Skeletal muscle cell (primary cell): ENCODE results near the gene PCDH15.
"Not testable (repeated sequence)": the region's sequence is repeated elsewhere in the genome, so short reads cannot be mapped to it uniquely, and the experiment has no call there.

ENCODE experiments used
- DNase-seq: peaks from one replicate; pipeline ENCODE4 v3.0.0-alpha.2; 2010; ENCODE audit warnings: low read depth
- H3K4me3 ChIP-seq: 2 replicates; pipeline ENCODE4 v1.5.1; 2011; ENCODE audit warnings: low read depth, mild to moderate bottlenecking, control low read depth, low read length, moderate library complexity

Gene PCDH15

DNA sequence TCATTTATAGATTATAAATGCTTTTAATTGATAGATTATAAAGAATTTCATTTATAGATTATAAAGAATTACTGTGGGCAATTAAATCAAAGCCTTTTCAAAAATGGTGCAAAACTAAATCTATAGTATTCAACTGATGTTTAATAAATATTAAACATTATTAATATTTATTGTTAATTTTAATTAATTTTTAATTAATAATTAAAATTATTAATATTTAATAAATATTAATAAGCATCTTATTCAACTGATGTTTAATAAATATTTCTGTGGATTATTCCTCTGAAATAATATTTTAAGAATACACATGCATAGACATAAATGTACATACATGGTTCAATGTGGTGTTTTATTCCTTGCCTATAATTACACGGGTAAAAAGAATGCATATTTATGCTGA lies 346.8 kb downstream of the PCDH15 start:
- H3K4me3 ChIP-seq: no peak overlapping the region
- no peak for DNase-seq

DNA sequence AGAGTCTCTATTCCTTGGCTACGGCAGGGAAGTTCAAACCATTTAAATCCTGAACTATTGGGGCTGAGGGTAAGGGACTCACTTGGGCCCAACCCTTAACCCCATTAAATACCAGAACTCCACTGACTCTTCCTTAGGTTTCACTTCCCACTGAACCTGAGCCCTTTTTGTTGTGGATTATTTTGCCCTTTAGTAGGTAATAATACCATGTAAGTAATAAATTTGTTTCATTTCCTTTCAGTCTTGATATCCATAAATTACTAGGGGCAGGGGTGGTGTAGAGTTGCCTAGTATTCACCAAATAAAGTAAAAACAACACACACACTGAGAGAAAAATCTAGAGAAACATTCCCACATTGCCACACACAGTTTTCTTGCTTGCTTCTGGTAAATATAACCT lies 352.0 kb downstream of the PCDH15 start:
- no peak overlapping the region for H3K4me3 ChIP-seq
- no peak for DNase-seq

DNA sequence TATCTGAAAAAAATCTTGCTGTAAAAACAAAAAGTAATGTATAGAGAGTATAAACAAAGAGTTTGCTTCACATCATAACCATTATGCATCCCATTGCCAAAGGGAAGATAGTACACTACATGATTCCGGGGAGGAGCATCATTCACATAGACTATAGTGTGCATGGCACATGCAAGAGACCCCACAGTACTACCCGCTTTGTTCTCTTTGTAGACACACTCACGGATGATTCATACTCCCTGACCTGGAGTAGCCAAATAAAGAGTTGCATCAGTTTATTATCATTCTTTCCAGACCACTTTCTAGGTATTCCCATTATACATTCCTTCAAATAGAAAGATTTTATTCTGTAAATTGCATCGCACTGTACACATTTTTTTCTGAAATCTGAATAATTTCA lies 356.9 kb downstream of the PCDH15 start:
- no peak for DNase-seq
- no peak overlapping the region for H3K4me3 ChIP-seq

DNA sequence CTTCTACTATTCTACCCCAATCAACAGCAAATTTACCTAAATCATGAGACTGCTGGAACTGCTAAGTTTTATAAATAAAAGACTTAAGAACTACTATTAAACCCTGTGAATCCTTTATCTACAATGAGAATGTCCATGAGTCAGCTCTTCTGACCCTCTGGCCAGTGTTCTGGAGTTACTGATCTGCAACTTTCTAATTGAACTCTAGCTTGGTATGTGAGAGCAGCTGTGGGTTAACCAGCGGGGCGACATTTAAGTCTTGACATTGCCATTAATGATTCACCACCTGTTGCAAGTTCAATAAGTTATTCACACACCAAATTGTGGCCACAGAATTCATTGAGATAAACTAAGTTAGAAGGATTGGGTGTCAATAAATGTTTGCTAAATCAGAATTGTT lies 359.8 kb downstream of the PCDH15 start:
- no peak for DNase-seq
- no peak overlapping the region for H3K4me3 ChIP-seq

DNA sequence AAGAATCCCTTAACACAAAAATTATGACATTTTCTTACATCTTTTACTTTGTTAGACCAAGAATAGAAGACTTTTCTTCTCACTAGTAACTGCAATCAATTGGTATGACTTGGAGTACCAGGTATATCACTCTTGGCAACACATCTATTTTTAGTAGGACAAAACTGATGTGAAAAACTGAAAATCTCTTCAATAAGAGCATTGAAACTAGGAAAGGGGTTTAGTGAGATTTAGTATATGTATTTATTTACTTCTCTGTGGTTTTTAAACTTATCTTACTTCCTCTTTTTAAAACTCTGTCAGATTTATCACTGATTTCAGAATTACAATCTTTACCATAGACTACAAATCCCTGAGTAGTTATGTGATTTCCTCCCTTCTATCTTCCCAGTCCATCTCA lies 366.2 kb downstream of the PCDH15 start:
- no peak overlapping the region for H3K4me3 ChIP-seq
- no peak for DNase-seq

DNA sequence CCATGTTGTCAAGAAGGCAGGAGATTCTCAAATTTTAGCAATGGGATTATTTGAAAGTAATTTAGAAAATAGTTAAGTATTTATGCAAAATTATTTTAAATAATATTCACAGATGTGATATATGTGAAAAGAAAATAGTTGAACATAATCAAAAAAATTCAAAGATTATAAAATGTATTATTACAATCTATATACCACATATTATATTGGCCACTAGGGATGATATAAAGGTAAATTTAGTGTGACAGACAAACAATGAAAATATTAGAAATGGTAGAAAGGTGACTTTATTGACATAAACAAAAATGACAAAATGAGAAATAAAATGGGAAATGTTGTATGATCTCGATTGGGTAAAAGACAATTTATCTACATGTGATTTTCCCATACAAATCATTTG lies 385.5 kb downstream of the PCDH15 start:
- DNase-seq: no peak
- H3K4me3 ChIP-seq: no peak overlapping the region

DNA sequence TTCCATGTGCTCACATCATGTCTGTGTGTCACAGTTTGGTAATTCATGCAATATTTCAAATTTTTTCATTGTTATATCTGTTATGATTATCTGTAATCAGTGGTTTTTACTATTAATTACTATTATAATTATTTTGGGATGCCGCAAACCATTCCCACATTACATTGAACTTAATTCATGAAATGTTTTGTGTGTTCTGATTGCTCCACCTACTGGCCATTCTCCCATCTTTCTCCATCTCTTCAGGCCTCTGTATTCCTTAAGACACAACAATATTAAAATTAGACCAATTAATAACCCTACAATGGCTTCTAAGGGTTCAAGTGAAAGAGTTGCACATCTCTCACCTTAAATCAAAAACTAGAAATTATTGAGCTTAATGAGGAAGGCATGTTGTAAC lies 398.5 kb downstream of the PCDH15 start:
- DNase-seq: no peak
- no peak overlapping the region for H3K4me3 ChIP-seq

DNA sequence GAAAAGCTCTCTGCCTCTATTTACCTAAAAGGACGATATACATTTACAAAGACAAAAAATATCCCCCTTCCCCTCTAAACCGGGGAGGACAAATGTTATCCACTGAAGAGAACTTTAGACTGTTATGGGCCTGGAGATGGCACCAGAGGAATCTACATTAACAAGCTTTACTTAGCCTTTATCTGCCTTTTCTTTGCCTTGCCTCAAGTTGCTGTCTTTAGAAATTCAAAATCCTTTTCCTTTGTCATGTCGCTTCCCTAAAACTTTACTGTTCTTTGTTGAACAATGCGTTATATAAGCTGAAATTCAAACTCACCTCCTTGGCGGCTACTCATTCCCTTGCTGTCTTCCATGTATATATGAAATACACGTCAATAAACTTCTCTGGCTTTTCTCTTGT lies 405.0 kb downstream of the PCDH15 start:
- no peak overlapping the region for H3K4me3 ChIP-seq
- DNase-seq: no peak

DNA sequence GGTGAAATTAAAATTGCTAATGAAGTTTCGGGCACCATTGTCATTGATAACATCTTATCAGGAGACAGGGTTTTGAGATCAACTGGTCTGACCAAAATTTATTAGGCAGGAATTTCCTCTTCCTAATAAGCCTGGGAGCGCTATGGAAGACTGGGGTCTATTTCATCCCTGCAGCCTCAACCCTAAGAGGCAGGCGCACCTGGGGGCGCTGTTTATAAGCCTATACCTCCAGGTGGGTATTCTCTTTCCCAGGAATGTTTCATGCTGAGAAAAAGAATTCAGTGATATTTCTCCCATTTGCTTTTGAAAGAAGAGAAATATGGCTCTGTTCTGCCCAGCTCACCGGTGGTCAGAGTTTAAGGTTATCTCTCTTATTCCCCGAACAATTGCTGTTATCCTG lies 406.4 kb downstream of the PCDH15 start:
- not testable (repeated sequence) for DNase-seq, H3K4me3 ChIP-seq

DNA sequence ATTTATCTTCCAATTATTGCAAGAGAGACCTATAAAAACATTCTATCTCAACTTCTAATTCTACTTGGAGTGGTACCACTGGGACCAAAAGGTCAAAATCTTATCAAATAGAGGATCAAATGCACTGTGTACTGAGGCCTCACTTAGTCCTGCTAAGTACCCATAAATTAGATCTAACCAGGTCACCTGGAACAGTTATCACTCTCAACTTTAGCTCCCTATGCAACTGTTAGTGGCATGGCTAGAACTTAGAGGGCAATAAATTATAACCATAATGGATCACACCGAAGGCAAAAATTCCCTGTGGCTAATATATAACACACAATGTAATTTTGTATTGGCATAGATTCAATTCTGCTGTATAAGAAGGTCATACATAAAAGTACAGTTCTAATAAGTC lies 428.9 kb downstream of the PCDH15 start:
- DNase-seq: no peak
- no peak overlapping the region for H3K4me3 ChIP-seq

DNA sequence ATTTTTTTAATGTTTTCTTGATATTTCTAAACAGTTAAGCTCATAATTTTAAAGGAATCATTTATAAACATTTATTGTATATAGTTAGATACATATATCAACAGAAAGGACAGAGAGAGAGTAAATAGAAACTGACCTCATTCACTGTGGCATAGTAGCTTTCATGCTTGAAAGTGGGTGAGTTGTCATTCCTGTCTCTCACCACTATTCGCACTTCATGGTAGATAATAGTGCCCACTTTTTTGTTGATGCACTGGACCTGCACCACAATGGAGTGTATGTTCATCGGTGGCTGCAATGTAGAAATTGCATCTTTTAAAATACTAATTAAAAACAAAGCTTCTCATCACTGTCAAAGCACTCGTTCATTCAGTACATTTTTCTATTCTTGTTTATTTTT lies 432.0 kb downstream of the PCDH15 start:
- H3K4me3 ChIP-seq: no peak overlapping the region
- DNase-seq: no peak

DNA sequence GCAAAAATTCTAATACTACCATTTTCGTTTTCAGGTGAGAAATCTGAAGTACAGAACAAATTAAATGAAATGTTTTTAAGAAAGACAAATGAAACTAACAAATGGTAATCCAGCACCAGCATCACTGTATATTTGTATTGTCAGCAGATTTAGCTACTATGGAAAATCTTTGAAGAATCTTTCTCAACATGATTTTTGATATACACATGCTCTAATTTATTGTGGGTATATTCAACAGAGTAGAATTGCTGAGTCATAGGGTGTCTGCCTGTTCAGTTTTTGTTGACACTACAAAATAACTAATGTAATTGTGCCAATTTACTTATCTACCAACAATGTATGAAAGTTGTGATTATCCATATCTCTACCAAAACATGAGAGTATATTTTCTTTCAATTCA lies 437.6 kb downstream of the PCDH15 start:
- H3K4me3 ChIP-seq: no peak overlapping the region
- no peak for DNase-seq

DNA sequence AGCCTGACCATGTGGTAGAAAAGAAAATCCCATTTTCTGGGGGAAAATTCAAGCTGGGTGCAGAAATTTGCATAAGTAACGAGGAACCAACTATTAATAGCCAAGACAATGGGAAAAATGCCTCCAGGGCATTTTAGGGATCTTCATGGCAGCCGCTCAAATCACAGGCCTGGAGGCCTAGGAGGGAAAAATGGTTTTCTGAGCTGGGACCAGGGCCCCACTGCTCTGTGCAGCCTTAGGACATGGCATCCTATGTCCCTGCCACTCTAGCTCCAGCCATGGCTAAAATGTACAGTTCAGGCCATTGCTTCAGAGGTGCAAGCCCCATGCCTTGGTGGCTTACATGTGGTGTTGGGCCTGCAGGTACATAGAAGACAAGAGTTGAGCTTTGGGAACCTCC lies 459.0 kb downstream of the PCDH15 start:
- DNase-seq: no peak
- no peak overlapping the region for H3K4me3 ChIP-seq

DNA sequence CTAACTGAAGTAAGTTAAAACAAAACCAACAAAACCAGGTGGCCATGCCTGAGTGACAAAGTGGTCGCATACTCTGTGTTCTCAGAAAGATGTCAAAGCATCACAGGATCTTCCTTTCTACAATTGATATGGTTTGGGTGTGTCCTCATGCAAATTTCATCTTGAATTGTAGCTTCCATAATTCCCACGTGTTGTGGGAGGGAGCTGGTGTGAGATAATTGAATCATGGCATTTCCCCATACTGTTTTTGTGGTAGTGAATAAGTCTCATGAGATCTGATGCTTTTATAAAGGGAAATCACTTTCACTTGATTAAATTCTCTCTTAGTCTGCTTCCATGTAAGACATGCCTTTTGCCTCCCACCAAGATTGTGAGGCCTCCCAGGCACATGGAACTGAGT lies 465.7 kb downstream of the PCDH15 start:
- no peak for DNase-seq
- H3K4me3 ChIP-seq: no peak overlapping the region

DNA sequence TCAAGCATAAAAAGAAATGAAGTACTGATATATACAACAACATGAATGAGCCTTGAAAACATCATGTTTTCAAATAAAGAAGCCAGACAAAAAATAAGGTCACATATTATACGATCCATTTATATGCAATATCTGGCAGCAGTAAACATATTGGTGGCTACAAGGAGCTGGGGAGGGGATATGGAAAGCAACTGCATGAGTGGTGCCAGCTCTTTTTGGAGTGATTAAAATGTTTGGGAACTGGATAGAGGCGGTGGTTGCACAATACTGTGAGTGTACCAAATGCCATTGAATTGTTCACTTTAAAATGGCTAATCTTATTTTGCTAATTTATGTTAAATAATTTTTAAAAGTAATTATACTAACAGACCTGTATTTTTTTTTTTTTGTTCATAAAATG lies 481.7 kb downstream of the PCDH15 start:
- H3K4me3 ChIP-seq: no peak overlapping the region
- DNase-seq: no peak

DNA sequence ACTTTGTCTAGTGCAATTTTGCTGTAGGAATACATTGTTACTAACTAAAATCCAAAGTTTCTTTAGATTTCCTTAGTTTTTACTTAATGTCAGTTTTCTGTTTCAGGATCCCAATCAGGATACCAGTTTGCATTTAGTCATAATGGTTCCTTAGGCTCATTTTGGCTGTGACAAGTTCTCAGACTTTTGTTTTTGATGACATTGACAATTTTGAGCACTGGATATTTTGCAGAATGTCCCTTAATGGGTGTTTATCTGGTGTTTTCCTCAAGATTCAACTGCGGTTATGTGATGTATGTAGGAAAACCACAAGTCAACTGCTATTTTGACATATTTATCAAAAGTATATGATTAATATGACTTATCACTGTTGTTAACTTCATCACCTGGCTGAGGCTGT lies 482.6 kb downstream of the PCDH15 start:
- DNase-seq: no peak
- no peak overlapping the region for H3K4me3 ChIP-seq

DNA sequence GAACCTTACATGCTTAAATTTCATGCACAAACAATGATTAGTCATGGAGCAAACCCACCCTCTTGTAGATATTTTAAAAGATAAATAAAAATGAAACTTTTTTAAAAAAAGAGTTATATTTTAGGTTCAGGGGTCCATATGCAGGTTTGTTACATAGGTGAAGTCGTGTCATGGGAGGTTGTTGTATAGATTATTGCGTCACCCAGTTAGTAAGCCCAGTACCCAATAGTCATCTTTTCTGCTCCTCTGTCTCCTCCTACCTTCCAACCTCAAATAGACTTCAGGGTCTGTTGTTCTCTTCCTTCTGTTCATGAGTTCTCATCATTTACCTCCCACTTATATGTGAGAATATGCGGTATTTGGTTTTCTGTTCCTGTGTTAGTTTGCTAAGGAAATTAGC lies 486.6 kb downstream of the PCDH15 start:
- no peak for DNase-seq
- H3K4me3 ChIP-seq: no peak overlapping the region

DNA sequence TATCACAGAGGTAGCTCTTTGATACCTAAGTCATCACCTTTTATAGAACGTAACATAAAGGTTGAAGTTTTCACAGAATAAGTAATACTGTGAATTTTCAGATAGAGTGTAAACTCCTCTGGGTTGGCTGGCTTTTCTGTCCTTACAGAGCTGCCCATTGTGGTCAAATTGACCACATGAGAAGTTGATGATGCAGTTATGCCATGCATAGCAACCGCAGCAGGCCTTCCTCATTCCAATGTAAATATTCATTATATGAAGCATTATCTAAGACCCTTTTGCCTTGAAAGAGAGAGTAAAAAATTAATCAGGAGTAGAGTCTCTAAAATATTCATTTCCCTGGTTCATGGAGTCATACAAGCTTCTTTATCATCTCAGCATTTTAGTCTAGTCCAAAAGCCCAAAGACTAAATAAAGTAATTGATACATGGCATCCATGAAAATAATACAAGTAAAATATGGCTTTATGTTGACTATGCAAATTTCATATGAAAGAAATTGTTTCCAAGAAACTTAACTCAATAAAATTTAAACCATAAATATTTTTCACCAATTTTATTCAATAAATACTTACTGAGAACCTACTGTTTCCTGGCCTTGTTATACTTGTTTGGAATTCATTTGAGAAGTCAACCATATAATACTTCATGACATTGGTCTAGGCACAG lies 516.4 kb downstream of the PCDH15 start:
- no peak for DNase-seq
- H3K4me3 ChIP-seq: no peak overlapping the region

DNA sequence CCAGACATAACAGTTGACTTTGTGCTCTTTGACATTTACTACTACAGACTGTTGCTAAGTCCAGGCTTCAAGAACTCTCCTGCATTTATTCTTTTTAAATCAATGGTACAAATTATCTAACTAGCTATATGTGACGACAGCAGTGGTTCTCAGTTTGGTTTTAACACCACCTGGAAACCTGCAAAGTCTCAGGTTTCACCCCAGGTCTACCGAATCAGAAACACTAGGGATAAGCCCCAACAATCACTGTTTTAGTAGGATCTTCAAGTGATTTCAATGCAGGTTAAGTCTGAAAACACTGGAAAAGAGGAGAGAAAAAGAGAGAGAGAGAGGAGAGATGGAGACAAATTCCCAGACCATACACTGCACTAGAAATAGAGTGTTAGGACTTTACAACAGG lies 519.0 kb downstream of the PCDH15 start:
- H3K4me3 ChIP-seq: no peak overlapping the region

DNA sequence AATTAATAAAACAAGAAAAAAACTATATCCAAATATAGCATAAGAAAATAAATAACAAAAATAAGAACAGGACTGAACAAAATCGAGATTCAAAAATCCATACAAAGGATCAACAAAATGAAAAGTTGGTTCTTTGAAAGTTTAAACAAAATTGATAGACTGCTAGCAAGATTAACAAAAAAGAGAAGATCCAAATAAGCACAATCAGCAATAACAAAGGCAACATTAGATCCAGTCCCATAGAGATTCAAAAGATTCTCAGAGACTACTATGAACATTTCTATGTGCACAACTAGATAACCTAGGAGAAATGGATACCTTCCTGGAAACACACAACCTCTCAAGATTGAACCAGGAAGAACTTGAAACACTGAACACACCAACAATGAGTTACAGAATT lies 534.6 kb downstream of the PCDH15 start:
- no peak overlapping the region for H3K4me3 ChIP-seq
- no peak for DNase-seq

More for the DNA sequence above, 519.0 kb downstream of the PCDH15 start:
- no peak for DNase-seq

DNA sequence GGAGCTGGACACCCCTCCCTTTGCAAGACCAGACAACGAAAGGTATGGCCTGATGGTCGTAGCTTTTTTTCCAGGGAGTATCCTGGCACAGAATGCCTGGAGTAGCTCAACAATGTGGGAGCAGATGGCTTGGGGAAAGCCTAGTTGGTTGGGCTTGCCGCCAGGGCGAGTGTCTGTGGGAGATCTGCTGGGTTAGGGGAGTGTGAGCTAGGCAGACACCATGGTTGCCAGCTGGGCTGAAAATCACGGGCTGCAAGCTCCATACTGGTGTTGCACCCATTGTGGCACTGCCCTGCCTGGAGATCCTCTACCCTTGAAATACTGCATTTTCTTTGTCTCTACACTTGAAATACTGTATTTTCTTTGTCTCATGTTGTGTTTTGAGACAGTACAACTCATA lies 538.3 kb downstream of the PCDH15 start:
- DNase-seq: no peak
- H3K4me3 ChIP-seq: no peak overlapping the region

DNA sequence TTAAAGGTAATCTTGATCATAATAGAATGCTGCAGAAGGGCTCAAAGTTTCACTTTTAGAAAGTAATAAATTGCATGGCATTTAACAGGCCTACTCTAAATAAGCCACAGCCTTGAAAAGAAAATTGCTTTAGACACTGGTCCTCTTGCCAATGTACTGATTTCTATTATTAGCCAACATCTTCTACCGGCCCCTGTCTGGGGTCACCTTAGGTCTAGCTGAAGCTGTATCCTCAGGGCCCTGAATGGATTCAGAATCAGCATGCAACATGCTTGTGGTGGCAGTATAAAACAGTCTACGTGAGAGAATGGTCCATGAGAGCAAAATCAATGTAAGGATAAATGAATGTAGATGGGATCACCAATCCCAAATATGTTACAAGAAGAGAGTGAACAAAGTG lies 541.9 kb downstream of the PCDH15 start:
- H3K4me3 ChIP-seq: no peak overlapping the region
- no peak for DNase-seq
